Measurements from ENCODE around the gene ACVR2B. TPM values are rescaled to one million over a fixed set of nuclear protein-coding genes. Genes with fewer than 3 reads are reported as not detected.
"Not testable (repeated sequence)": the region's sequence is repeated elsewhere in the genome, so short reads cannot be mapped to it uniquely, and the experiment has no call there.

ACVR2B gene
- 10 to 100 TPM; 13.2 to 21.3 (median 16.0) TPM for polyA plus RNA-seq (ENCODE audit: insufficient read length in 4 of 4)

- DNase-seq (ENCODE audit: low read depth in 4 of 4, low spot score in 2 of 4), result peak; percentile 47 to 79 (median 74)
These were observed at the start of gene ACVR2B for GRCh38 chr3:38453075-38453912. Gene ACVR2B (plus strand): TSS chr3:38453890. CDS start chr3:38454323, 433 bp downstream.

GRCh38 chr3:38404286-38404685 lies 49.4 kb upstream of the ACVR2B start:
- no peak for DNase-seq (ENCODE audit: low read depth in 4 of 4, low spot score in 2 of 4)

GRCh38 chr3:38411591-38411990 lies 42.1 kb upstream of the ACVR2B start:
- DNase-seq (ENCODE audit: low read depth in 4 of 4, low spot score in 2 of 4), result no peak

GRCh38 chr3:38420758-38421157 lies 32.9 kb upstream of the ACVR2B start:
- not testable (repeated sequence) for DNase-seq (ENCODE audit: low read depth in 4 of 4, low spot score in 2 of 4)

GRCh38 chr3:38421679-38422336 lies 31.9 kb upstream of the ACVR2B start:
- DNase-seq (ENCODE audit: low read depth in 4 of 4, low spot score in 2 of 4), result no peak

GRCh38 chr3:38426798-38427426 lies 26.8 kb upstream of the ACVR2B start:
- DNase-seq (ENCODE audit: low read depth in 4 of 4, low spot score in 2 of 4), result not testable (repeated sequence)

GRCh38 chr3:38432871-38433658 lies 20.6 kb upstream of the ACVR2B start:
- not testable (repeated sequence) for DNase-seq (ENCODE audit: low read depth in 4 of 4, low spot score in 2 of 4)

GRCh38 chr3:38433661-38434060 lies 20.0 kb upstream of the ACVR2B start:
- not testable (repeated sequence) for DNase-seq (ENCODE audit: low read depth in 4 of 4, low spot score in 2 of 4)

- not testable (repeated sequence) for DNase-seq (ENCODE audit: low read depth in 4 of 4, low spot score in 2 of 4)
These were observed 15.1 kb upstream of the ACVR2B start for GRCh38 chr3:38438436-38439069.

GRCh38 chr3:38443205-38443604 lies 10.5 kb upstream of the ACVR2B start:
- DNase-seq (ENCODE audit: low read depth in 4 of 4, low spot score in 2 of 4), result not testable (repeated sequence)

GRCh38 chr3:38446085-38446686 lies 7.5 kb upstream of the ACVR2B start:
- DNase-seq (ENCODE audit: low read depth in 4 of 4, low spot score in 2 of 4), result no peak

GRCh38 chr3:38446812-38447211 lies 6.9 kb upstream of the ACVR2B start:
- DNase-seq (ENCODE audit: low read depth in 4 of 4, low spot score in 2 of 4), result no peak

GRCh38 chr3:38450853-38451252 lies 2.8 kb upstream of the ACVR2B start:
- no peak for DNase-seq (ENCODE audit: low read depth in 4 of 4, low spot score in 2 of 4)

- DNase-seq (ENCODE audit: low read depth in 4 of 4, low spot score in 2 of 4), result no peak
These were observed 155 bp downstream of the ACVR2B start for GRCh38 chr3:38453913-38454177.

- peak in 1 of 4 donors; percentile 31 for DNase-seq (ENCODE audit: low read depth in 4 of 4, low spot score in 2 of 4)
These were observed 641 bp downstream of the ACVR2B start for GRCh38 chr3:38454178-38454883.

- peak in 3 of 4 donors; percentile 60 to 74 (median 66) for DNase-seq (ENCODE audit: low read depth in 4 of 4, low spot score in 2 of 4)
These were observed 1.4 kb downstream of the ACVR2B start for GRCh38 chr3:38454884-38455638.

- no peak for DNase-seq (ENCODE audit: low read depth in 4 of 4, low spot score in 2 of 4)
These were observed 2.1 kb downstream of the ACVR2B start for GRCh38 chr3:38455639-38456430.

Measured in left renal cortex interstitium (tissue), 4 donors.